Left lobe of liver (tissue), 1 donor: ENCODE data around the gene NR4A2. TPM values are rescaled to one million over a fixed set of nuclear protein-coding genes. Genes with fewer than 3 reads are reported as not detected.

Experiments used
- total RNA-seq: library from RNA; stranded (reverse); gene quantifications from one replicate; pipeline ENCODE4 v1.2.1, GENCODE V29; 2021
- donor health status: DM: no; HTN: yes; CAD: no.

The NR4A2 gene
- total RNA-seq, 1 donor from 2014 or later: 0.91 TPM

Other genes starting within 250 kb of the NR4A2 start
- 3.2 TPM for gene GPD2, start 103.7 kb upstream of the NR4A2 start, total RNA-seq